NCI-H2196 treated with DMSO at 0.1 percent for 48 hours (cell line): ENCODE results near the gene PLEKHA7.

Experiments
- DNase-seq: peaks from one replicate; lab custom pipeline; 2025; ENCODE audit not compliant: unreplicated experiment; lab: John Stamatoyannopoulos, UW

The PLEKHA7 gene

DNA sequence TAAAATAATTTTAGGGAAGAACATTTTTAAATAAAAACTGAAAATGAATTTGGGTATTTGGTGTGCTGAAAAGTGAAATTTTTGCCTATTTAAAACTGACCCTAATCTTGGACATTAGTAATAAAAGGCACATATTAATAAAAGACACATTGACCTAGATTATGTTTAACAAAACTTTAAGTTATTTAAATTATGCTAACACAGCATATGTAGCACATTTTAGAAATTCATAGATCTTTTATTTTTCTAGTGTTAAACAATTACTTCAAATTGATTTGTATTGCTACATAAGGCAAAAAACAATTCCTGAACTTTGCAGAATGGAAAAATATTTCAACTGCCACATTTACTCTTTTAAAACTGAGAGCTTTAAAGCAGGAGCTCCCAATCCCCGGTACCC, 265.1 kb downstream of the PLEKHA7 start:
- no peak for DNase-seq

- DNase-seq = no peak
Observed at GRCh38 chr11:16745950-16746605, 268.1 kb downstream of the PLEKHA7 start.

DNA sequence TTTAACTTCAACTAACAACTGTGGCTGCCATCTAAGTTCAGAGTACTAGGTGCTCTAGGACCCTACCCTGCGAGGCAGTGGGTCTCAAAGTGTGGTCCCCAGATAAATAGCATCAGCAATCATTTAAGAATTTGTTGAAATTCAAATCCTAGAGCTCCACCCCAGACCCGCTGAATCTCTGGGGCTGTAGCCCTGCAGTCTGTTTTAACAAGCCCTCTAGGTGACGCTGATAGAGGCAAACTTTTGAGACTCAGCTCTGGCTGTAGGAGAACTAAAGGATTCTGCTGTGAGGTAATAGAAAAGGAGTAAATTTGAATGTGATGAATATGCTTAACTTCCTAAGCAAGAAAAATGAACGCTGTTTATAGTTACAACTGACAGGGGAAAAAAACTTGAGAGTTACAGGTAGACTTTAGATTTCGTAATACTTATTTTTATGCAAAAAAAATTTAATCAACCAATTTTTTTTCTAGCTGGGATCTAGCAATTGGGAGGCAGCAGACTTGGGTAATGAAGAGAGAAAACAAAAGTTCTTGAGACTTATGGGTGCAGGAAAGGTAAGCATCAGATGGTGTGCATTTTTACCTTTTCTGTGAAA, 270.0 kb downstream of the PLEKHA7 start:
- DNase-seq = no peak

DNA sequence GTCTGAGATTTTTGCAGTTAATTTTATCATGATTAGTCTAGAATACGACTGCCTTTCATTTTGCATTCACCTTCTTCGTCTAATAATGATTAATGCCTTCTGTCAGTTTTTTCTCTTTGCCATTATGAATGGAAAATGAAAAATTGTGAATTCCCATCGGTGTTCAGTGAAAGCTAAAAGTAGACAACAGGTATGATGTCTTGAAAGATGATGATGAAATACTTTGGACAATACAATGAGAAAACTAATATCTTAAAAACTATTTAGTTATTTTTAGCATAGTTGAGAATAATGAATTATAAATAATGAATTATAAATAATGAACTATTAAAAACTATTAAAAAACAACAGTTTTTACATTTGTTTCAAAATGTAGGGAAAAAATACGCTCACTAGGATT, 270.7 kb downstream of the PLEKHA7 start:
- no peak for DNase-seq

DNA sequence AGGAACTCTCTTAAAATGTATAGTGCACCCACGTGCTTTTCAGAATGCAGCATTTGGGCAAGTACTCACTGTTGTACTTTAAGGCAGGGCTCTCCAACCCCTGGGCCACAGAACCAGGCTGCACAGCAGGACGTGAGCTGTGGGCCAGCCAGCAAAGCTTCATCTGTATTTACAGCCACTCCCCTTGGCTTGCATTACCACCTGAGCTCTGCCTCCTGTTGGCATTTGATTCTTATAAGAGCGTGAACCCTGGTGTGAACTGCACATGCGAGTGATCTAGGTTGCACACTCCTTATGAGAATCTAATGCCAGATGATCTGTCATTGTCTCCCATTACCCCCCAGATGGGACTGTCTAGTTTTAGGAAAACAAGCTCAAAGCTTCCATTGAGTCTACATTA, 272.7 kb downstream of the PLEKHA7 start:
- DNase-seq = no peak

- DNase-seq = no peak
Observed at GRCh38 chr11:16738947-16739815, 275.0 kb downstream of the PLEKHA7 start.

- DNase-seq = peak; percentile 92
Observed at GRCh38 chr11:16738193-16738946, 275.8 kb downstream of the PLEKHA7 start, which contains the start of gene C11orf58. Gene C11orf58 (plus strand): TSS chr11:16738647. CDS start chr11:16738779, 132 bp downstream.

DNA sequence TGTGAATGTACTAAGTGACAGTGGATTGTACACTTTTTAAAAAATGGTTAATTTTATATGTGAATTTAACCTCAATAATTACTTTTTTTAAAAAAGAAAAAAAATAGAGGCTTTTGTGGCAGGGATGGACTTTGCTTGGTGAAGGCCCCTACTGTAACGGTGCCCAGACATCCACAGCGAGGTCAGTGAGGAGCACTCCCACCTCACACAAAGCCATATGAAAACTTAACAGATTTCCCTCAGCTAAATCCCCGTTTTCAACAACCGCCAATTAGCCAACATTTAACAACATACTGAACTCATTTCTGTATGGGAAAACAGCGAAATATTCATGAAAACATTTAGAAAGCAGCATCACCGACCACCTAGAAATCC, 276.4 kb downstream of the PLEKHA7 start:
- DNase-seq = no peak
